HG03064 (cell line): ENCODE measurements around the gene ZMIZ1.

Experiments used
- ATAC-seq: cut with Tn5 transposase; IDR thresholded peaks from one replicate; pipeline ENCODE4 v1.9.1; 2021; ENCODE audit warnings: low read depth; ENCODE audit not compliant: unreplicated experiment

The ZMIZ1 gene

DNA sequence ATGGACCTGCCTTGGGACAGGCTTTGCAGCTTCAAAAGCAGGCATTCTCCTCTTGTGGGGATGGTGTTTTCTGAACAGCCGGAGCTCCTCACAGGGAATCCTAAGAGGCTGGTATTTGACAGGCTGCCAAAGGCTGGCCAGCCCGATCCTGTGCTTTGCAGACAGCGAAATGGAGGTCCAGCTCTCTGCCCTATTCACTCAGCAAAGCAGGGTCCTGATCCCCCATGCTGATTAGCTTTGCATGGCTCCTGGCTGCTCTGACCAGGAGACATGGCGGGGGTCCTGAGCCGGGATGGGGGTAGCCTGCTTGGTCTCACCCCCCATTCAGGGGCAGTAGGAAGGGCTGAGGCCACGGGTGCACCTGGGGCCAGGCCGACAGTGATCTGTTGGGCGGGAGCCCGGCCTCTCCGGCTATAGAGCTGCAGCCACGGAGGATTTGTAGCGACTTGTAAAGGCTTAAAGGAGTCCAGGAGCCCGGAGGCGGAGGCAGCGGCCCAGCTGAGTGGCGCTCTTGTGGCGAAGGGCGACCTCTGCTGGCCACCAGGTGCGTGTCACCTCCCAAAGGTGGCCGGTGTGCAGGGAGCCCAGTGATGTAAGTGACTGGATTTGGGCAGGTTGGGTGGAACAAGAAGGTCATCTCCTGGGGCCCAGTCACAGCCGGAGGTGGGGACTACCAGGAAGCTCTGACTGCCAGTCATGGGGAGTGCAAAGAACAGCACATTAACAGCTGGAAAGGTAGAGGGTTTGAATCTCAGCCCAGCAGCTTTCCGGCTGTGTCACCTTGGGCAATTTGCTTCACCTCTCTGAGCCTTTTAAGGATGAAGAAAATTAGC, 126.5 kb downstream of the ZMIZ1 start:
- ATAC-seq: peak; percentile 65

DNA sequence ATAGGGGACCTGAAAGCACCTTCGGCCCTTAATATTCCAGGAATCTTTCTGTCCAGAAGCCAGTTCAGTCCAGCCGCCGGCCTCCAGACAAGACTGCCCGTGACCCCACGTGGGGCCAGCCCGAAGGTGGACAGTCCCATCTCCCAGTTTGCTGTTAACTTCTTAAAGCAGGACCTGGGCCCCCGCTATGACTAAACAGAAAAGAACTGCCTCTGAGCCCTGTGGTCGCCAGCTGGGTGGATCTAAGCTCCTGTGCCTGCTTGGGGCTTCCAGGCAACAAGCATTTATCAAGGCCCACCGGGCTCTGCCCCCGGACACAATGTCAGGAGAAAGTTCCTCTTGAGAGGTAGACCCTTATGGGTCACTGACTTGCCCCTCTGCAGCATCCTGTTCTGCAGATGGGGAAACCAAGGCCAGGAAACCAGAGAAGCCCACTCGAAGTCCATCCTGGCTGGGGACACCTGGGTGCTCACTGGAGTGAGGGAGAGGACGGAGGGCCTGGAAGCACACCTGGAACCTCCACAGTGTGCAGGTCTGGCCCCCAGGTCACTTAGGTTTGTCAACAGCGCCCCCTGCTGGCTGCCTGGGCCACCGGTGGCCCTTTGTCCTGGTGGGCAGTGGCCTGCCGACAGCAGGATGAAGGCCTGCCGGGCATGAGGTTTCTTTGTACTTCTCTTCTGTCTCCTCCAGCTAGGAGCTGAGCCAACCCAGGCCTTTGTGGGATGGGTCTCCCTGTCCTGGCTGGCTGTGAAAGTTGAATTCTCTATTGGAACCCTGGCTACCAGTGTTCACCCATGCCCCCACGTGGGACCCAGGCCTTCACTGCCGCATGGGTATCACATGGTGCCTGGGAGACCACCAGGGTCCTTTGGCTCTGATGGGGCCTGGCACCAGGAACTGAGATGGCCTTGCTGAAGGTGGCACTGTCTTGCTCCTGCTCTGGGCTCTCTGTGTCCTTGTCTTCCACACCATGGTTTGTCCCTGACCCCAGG, 128.0 kb downstream of the ZMIZ1 start:
- ATAC-seq: no peak

DNA sequence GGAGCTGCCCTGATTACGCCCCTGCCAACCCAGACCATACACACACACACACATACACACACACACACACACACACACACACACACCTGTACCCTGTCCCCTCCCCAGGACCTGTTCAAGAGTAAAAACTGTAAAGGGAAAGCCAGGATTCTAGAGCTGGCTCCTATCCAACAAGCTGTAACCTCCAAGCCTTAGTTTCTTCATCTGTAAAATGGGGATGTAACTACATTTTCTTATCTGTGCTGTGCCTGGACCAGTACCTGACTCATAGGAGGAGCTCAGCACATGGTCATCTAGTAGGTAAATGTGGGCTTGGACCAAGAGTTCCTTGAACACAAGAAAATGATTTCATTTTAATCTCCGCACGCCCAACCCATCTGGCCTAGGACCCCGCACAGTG, 128.8 kb downstream of the ZMIZ1 start:
- ATAC-seq: no peak

DNA sequence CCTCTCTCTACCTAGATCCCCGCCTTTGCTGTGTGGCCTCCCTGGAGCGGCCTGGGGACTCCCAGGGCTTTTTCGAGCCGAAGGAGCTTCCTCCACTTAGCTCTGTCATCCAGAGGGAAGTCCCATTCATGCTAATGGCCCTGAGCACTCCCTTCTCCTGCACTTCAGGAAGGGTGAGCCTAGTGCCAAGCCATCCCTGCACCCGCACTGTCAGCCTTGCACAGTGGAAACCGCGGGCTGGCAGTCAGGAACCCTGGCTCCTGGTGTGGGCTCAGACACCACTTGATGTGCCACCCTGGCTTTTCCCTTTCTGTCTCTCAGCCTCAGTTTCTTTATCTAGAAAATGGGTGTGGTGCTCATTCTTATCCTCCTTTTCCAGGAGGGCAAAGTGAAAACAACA, 131.6 kb downstream of the ZMIZ1 start:
- ATAC-seq: no peak

DNA sequence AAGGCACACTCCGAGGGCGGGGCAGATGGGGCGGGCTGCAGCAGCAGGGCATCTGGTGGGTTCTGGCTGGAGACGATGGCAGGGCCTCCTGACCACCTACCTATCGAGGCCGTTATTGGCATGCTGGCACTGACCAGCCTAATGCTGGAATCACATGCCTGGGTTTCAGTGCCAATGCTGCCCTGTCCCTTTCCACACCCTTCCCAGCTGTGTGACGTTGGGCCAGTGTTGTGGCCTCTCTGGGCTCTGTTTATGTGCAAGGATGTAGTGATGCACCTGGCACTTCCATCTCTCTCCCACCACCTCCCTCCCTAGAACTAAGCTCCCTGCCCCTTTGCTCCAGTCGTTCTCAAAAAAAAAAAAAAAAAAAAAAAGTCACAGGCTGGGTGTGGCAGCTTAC, 132.9 kb downstream of the ZMIZ1 start:
- no peak for ATAC-seq

DNA sequence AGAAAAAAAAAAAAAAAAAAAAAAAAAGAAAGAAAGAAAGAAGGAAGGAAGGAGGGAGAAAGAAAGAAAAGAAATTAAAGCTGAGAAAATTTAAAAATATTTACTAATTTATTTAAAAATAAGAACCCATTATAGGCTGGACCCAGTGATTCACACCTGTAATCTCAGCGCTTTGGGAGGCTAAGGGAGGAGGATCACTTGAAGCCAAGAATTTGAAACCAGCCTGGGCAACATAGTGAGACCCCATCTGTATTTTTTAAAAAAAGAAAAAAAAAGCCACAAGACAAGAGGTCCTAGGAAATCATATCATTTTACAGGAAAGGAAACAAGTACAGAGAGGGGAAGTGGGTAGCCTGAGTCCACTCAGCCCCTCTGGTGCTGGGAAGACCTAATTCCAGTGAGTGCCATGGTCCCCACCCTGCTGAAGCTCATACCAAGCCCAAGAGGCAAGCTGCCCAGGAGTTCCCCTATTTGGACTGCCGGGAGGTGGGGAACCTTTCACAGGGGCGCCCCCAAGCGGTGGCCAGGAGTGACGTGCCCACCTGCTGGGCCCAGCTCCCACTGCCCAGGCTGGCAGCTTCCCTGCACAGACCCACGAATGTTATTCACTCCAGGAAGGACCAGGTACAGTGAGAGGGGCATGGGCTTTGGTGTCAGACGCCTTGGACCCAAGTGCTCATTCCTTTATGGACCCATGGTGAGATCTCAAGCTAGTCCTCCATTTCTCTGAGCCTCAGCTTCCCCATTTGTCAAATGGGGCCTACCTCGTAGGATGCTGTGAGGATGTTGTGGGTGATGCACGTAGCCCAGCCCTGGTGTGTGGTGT, 133.6 kb downstream of the ZMIZ1 start:
- no peak for ATAC-seq

DNA sequence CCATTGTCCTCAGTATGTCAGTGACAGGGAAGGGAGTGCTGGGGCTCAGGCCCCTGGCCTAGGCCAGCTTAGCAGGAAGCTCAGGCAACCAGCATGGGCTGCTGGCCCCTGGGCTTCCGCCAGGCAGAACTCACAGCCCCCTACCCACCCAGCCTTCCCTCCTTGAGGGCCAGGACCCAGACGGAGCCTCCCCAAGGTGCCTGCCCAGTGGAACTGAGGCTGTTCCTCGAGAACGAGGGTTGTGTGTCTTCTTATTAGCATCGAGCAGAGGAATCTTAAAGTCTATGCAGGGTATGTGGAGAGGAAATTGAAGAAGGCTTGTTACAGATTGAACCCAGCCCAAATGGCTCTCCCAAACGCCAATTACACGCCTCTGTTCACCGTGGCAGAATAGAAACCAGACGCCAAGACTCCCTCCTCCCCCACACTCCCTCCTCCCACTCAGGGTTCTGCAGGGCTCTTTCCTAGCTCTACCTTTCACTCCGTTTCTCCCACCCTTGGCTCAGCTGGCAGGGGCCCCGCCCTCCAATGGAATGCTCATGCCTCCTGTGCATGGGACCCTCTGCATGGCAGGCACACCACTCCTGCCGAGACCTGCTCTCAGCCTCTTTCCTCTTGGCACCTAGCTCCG, 134.4 kb downstream of the ZMIZ1 start:
- ATAC-seq: no peak

DNA sequence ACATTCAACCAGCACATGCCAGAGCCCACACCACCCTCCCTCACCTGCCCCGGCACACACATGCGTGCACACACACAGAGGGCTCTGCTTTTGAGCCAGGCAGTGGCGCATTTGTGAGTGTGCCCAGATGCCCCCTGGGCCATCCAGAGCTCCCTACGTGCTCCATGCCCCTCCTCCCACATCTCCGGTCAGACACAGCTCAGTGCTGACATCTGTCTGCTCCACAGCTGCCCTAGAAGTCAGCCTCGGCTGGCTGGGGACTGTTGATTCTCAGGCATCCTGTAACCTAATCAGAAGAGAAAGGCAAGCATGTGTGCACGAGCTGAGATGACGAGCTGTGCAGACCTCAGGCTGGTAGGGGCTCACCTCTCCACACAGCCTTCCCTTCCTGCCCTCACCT, 135.1 kb downstream of the ZMIZ1 start:
- no peak for ATAC-seq

DNA sequence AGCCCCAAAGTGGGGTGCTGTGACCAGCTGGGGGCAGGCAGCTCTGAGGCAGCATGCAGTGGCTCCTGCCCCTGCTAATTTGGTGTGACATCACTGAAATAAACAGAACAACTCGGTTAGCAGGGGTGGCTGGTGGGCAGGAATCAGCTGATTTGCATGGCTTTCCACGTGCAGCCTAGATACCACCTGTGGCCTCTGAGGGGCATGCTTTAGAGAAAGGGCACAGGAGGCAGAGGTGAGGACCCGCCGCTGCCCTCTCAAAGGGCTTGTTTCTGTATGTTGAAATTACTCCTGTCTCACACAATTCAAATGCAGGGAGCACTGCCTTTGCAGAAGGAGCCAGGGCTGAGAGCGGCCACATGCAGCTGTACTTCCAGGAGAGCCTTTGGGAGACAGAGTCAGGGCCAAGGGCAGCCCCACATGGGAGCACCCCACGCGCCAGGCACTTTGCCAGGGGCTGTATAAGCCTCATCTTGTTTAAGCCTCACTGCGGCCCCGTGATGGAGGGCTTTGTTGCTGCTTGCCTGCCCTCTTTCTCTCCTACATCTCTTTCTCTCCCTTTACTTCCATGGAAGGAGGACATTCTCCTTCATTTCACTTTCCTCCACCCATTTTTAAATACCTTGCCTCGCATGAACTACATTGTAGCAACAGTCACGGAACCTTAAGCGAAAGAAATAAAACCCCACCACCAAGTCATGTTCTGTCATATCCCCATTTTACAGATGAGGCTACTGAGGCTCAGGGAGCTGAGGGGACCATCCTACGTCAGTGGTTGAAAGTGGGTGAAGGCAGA, 137.7 kb downstream of the ZMIZ1 start:
- ATAC-seq: no peak

DNA sequence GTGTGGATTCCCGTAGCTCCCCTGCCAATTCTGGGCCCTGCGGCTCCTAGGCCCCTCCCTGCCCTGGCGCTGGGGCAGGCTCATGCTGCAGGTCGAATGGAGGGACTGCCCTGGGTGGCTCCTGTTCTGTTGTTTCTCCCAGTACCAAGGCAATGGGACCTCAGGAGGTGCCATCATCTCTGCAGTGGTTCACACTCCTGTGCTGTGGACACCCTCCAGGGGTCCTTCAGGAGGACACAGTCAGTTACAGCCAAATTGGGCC, 138.3 kb downstream of the ZMIZ1 start:
- no peak for ATAC-seq

DNA sequence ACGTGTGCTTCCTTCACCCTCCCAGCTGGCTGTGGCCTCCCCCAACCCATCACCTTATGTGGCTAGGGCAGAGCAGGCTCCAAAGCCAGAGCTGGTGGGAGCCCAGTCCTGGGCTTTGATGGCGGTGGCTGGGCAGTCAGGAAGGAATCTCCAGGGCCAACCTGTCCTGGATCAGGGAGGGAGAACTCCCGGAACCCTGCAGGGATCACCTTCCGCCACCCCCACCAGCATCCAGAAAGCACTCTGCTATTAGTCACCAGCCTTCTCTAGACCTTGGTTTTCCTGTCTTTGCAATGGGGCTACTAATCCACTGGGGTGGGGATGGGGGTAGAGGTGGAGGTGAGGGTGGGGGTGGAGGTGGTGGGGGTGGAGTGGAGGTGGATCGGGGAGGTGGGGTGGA, 139.0 kb downstream of the ZMIZ1 start:
- no peak for ATAC-seq

DNA sequence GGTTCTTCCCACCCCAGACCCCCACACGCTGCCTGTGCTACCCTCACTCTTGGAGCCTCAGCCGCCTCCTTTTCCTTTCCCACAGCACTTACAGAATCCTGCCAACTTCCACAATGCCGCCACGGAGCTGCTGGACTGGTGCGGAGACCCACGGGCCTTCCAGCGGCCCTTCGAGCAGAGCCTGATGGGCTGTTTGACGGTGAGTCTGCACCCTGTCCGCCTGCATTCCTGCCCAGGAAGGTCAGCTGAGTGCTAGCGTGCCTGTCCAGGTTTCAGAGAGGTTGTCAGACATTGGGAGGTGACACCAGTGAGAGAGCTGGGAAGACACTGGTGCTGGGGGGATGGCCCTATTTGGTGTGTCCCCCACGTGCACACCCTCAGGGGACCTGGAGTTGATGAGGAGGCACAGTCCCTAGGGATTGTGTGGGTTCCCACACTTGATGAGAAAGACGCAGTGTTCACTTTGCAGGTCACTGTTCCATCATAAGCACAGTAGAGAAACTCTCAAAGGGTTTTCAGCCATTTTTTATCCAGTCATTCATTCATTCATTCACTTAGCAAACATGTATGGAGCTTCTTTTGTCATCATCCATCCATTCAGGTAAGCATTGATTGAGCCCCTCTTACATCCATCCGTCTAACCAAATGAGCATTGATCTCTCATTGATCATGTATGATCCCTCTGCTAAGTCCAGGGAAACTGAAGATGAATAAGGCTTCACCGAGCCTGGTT, 139.7 kb downstream of the ZMIZ1 start:
- no peak for ATAC-seq

DNA sequence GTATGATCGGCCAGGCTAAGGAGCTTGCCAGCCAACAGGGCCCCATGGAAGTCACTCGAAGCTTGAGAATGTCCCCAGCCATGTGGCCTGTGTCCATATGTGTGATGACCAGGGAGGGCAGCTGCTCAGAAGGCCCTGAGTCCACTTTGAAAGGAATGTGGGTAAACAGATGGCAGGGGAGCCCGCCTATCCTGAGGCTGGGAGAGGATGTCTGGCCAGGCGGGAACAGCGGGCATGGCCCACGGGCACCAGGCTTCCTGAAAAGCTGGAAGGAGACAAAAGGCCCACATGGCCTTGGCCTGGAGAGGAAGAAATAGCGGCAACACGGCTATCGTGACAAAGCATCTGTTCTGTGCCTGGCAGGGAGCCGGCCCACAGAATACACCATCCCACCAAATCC, 140.6 kb downstream of the ZMIZ1 start:
- no peak for ATAC-seq

DNA sequence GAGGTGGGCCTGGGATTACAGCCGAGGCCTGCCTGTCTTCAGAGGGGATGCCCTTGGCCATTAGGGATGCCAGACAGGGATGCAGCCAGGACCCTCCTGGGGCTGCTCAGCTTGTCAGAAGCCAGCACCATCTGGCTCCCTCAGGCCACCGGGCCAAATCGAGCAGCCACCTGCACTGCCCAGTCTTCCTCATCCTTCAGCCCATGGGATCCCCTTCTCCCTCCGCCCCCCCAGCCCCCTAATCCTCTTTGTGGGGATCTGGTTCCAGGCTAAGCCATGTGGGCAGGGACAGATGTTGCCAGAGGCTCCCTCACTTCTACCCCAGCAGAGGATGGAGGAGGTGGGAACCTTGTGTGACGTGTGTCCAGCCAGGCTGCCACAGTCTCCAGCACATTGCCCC, 141.1 kb downstream of the ZMIZ1 start:
- no peak for ATAC-seq

DNA sequence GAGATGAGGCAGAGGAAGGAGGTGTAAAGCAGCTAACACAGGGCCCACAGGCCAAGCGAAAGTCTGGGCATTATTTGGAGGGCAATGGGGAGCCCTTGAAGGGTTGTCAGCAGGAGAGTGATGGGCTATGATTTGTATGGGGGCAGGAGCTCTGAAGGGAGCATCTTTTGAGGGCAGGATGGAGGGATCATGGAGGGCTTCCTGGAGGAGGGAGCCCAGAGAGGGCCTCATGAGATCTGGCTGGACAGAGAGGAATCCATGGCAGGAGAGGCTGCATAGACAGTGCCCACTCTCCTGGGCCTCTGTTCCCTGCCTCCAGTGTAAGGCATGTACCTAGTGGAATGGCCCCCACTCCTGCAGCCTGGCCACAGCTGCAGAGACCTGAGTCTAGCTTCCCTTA, 141.9 kb downstream of the ZMIZ1 start:
- ATAC-seq: no peak

DNA sequence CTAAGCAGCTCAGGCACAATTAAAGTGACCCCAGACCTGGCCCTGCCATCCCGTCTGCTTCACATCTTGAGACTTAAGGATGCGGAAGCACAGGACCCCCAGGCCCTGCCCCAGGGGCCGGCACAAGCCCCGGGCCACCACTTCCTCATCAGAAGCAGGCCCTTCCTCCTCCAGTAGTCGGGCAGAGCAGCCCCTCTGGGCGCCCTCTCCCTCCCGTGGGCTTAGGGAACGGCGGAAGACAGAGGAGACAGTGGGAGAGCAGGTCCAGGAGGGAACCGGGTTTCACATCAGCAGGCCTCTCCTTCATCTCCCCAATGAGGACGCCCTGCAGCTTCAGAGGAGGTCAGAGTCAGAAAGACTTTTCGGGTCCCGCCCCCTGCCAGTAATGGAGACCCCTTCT, 142.8 kb downstream of the ZMIZ1 start:
- ATAC-seq: no peak

DNA sequence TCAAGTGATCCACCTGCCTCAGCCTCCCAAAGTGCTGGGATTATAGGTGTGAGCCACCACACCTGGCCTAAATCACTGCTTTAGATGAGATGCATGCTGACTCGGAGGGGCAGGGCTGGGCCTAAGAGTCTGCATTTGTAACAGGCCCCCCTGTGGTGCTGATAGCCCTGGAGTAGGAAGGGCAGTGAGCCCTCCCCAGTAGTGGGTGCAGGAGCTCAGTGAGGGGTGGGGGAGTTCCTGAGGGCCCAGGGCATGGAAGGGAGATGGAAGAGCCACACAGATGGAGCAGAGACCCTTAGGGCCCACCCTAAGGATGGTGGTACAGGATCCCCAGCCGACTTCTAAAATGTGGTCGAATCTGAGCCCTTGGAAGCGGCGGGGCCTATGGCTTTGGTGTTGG, 146.8 kb downstream of the ZMIZ1 start:
- ATAC-seq: no peak

DNA sequence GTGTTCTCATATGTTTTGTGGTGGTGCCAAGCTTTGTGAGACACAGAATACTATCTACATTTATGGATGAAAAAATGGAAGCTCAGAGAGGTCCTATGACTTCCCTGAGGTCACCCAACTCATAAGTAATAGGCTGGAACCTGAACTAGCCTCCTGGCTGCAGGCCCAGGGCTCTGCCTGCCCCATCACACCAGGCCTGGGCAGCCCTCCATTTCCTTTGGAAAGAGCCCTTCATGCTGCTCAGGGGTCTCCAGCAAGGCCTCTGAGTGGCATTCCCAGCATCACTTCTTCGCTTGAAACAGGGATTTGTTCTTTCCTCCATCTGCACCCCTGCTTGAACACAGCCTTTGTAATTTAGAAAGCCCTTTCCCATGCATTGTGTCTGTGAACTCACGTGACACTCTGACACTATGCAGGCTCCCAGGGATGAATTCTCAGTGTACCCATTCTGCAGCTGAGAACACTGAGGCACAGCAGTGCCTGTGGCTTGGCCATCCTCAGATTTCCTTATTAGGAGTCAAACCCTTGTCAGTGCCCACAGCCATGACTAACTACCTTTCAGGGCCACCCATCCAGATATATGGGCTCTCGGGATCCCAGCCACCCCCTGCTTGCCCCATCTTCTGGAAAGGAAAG, 150.7 kb downstream of the ZMIZ1 start:
- no peak for ATAC-seq

DNA sequence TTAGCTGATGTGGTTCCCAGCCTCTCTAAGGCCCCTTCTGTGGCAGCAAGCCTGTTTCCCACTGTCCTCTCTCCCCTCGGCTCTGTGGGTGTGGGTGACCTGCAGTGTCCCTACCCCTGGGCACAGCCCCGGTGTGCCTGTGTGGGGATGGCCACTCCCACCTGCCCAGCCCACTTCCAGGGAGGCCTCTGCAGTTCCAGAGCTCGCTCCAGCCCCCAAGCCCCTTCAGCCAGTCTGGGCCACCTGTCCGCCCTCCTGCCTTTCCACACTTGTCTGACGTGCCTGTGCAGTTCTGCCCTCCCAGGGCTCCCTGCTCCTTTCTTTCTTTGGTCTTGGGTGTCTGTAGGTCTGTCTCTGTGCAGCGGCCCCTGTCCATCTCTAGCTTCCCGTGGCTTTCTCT, 151.5 kb downstream of the ZMIZ1 start:
- ATAC-seq: no peak
